Measurements from ENCODE around the gene CCDC136. TPM values are rescaled to one million over a fixed set of nuclear protein-coding genes. Genes with fewer than 3 reads are reported as not detected.

CCDC136 gene
- total RNA-seq, 4 donors from 2014 or later, result 0.35 to 35.5 (median 6.1) TPM

- no peak for DNase-seq
- peak overlapping the region in 2 of 4 donors; percentile 0 to 39 for H3K27ac ChIP-seq
- no peak overlapping the region for H3K4me3 ChIP-seq
- no peaks in the 10 kb centered on the region for H3K27me3 ChIP-seq
- H3K9me3 ChIP-seq, result no peaks in the 10 kb centered on the region
- H3K4me1 ChIP-seq, result peaks cover 0 to 14% (median 0%) of the 10 kb centered on the region in 4 donors
- no peaks in the 10 kb centered on the region for H3K36me3 ChIP-seq
- TF ChIP-seq POLR2A (IDR thresholded peaks at IDR 0.05) (no peak), CTCF (IDR thresholded peaks at IDR 0.05) (no peak)
These were observed 66.8 kb downstream of the CCDC136 start for GRCh38 chr7:128858380-128859231.

GRCh38 chr7:128859232-128860157, 67.7 kb downstream of the CCDC136 start:
- no peaks in the 10 kb centered on the region for H3K9me3 ChIP-seq
- no peak for DNase-seq
- H3K27me3 ChIP-seq, result no peaks in the 10 kb centered on the region
- no peaks in the 10 kb centered on the region for H3K36me3 ChIP-seq
- no peak overlapping the region for H3K4me3 ChIP-seq
- peak overlapping the region in 2 of 4 donors; percentile 26 to 55 for H3K27ac ChIP-seq
- TF ChIP-seq POLR2A (IDR thresholded peaks at IDR 0.05), result no peak
- no peak for TF ChIP-seq CTCF (IDR thresholded peaks at IDR 0.05)
- H3K4me1 ChIP-seq, result peaks cover 0 to 23% (median 0%) of the 10 kb centered on the region in 4 donors

GRCh38 chr7:128860158-128861073, 68.6 kb downstream of the CCDC136 start:
- Histone ChIP-seq H3K4me1 (peaks cover 0 to 24% (median 0%) of the 10 kb centered on the region in 4 donors), H3K27ac (peak overlapping the region in 1 of 4 donors; percentile 26), H3K4me3 (no peak overlapping the region), H3K9me3 (no peaks in the 10 kb centered on the region), H3K36me3 (peaks cover 0 to 4% (median 0%) of the 10 kb centered on the region in 3 donors), H3K27me3 (no peaks in the 10 kb centered on the region)
- no peak for DNase-seq
- TF ChIP-seq CTCF (IDR thresholded peaks at IDR 0.05) (no peak), POLR2A (IDR thresholded peaks at IDR 0.05) (no peak)

GRCh38 chr7:128861957-128862570, 70.3 kb downstream of the CCDC136 start:
- H3K4me1 ChIP-seq, result peaks cover 0 to 24% (median 0%) of the 10 kb centered on the region in 4 donors
- no peak for DNase-seq
- no peaks in the 10 kb centered on the region for H3K27me3 ChIP-seq
- H3K4me3 ChIP-seq, result peak overlapping the region in 3 of 4 donors; percentile 80 to 88 (median 84)
- TF ChIP-seq POLR2A (IDR thresholded peaks at IDR 0.05), result no peak
- no peak for TF ChIP-seq CTCF (IDR thresholded peaks at IDR 0.05)
- no peaks in the 10 kb centered on the region for H3K9me3 ChIP-seq
- peaks cover 0 to 14% (median 0%) of the 10 kb centered on the region in 3 donors for H3K36me3 ChIP-seq
- peak overlapping the region in 3 of 4 donors; percentile 77 to 87 (median 84) for H3K27ac ChIP-seq
